OCI-LY1 (cell line): ENCODE measurements around the gene OR10G8.

Source experiments
- CTCF ChIP-seq: fragments of 200-600 bp; sonication (generic), shearing (Covaris generic); IDR thresholded peaks from 2 replicates; pipeline ENCODE4 v1.5.1; 2017; ENCODE audit warnings: mild to moderate bottlenecking, antibody characterized with exemption, low read length, moderate library complexity, mixed read lengths
- EZH2 ChIP-seq: fragments of 200-600 bp; sonication (generic), shearing (Covaris generic); IDR thresholded peaks from 2 replicates; pipeline ENCODE4 v1.8.0; 2017; ENCODE audit warnings: borderline replicate concordance, mixed run types, mild to moderate bottlenecking, antibody characterized with exemption, low read length, moderate library complexity, mixed read lengths

- no peak for TF ChIP-seq CTCF
- TF ChIP-seq EZH2: no peak
These were observed 10.1 kb downstream of the OR10G8 start for GRCh38 chr11:124036666-124037065.
